ENCODE data around the gene TRMO. TPM values are rescaled to one million over a fixed set of nuclear protein-coding genes. Genes with fewer than 3 reads are reported as not detected.
"Not testable (repeated sequence)": the region's sequence is repeated elsewhere in the genome, so short reads cannot be mapped to it uniquely, and the experiment has no call there.

Gene TRMO
- total and polyA plus RNA-seq, 8 donors = 5.1 to 9.4 (median 6.5) TPM

GRCh38 chr9:97959585-97959984, 37.3 kb upstream of the TRMO start:
- H3K27me3 ChIP-seq = no peaks in the 10 kb centered on the region
- ATAC-seq = no peak
- no peak for TF ChIP-seq CTCF (IDR thresholded peaks at IDR 0.05)
- H3K9me3 ChIP-seq = no peaks in the 10 kb centered on the region
- DNase-seq = no peak
- FAIRE-seq = no peak
- H3K4me1 ChIP-seq = no peaks in the 10 kb centered on the region
- H3K27ac ChIP-seq = no peak overlapping the region
- intact Hi-C loops (cut with DNase I) = no loop called here
- H3K36me3 ChIP-seq = no peaks in the 10 kb centered on the region
- no peak overlapping the region for H3K4me3 ChIP-seq

GRCh38 chr9:97958812-97959511, 36.7 kb upstream of the TRMO start:
- H3K36me3 ChIP-seq = no peaks in the 10 kb centered on the region
- no peak for FAIRE-seq
- intact Hi-C loops (cut with DNase I) = no loop called here
- 66 to 69% methylated on average over 5 of the region's 5 CpGs for WGBS, 2 donors
- H3K4me3 ChIP-seq = no peak overlapping the region
- no peaks in the 10 kb centered on the region for H3K4me1 ChIP-seq
- DNase-seq = no peak
- no peak for TF ChIP-seq CTCF (IDR thresholded peaks at IDR 0.05)
- no peaks in the 10 kb centered on the region for H3K27me3 ChIP-seq
- H3K27ac ChIP-seq = no peak overlapping the region
- H3K9me3 ChIP-seq = no peaks in the 10 kb centered on the region
- no peak for ATAC-seq

DNA sequence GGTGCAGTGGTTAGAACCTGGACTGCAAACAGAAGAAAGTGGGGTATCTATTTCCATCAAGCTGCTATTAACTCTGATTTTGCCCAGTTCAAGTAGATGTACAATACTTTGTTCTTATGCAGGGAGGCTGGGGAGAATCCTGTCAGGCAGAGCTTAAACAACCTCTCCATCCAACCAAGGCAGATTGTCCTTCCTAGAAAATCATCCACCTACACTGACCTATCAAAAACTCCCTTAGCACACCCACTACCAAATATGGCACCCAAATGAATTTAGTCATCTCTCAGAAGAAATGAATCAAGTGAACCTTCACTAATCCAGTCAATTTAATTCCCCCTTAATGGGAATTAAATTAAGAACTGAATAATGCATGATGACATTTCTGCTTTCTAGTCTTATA, 34.0 kb upstream of the TRMO start:
- Histone ChIP-seq H3K9me3 (no peaks in the 10 kb centered on the region), H3K36me3 (no peaks in the 10 kb centered on the region), H3K4me1 (no peaks in the 10 kb centered on the region), H3K4me3 (no peak overlapping the region), H3K27ac (no peak overlapping the region), H3K27me3 (no peaks in the 10 kb centered on the region)
- intact Hi-C loops (cut with DNase I) = no loop called here
- no peak for TF ChIP-seq CTCF (IDR thresholded peaks at IDR 0.05)
- DNase-seq = no peak
- ATAC-seq = no peak
- FAIRE-seq = no peak

GRCh38 chr9:97954550-97954989, 32.3 kb upstream of the TRMO start:
- H3K9me3 ChIP-seq = no peaks in the 10 kb centered on the region
- DNase-seq (peak in 4 of 6 donors; percentile 27 to 56 (median 32)), FAIRE-seq (no peak), ATAC-seq (peak; percentile 77 to 94 (median 92))
- H3K27me3 ChIP-seq = no peaks in the 10 kb centered on the region
- no peak overlapping the region for H3K4me3 ChIP-seq
- H3K4me1 ChIP-seq = no peaks in the 10 kb centered on the region
- intact Hi-C loops (cut with DNase I) = no loop called here
- H3K27ac ChIP-seq = no peak overlapping the region
- H3K36me3 ChIP-seq = no peaks in the 10 kb centered on the region
- TF ChIP-seq CTCF (IDR thresholded peaks at IDR 0.05) = peak in 3 of 4 donors; percentile 47 to 57 (median 56)

- WGBS, 2 donors = 78 to 91% methylated on average over 5 of the region's 5 CpGs
Measured at GRCh38 chr9:97950873-97951272, 28.6 kb upstream of the TRMO start.

DNA sequence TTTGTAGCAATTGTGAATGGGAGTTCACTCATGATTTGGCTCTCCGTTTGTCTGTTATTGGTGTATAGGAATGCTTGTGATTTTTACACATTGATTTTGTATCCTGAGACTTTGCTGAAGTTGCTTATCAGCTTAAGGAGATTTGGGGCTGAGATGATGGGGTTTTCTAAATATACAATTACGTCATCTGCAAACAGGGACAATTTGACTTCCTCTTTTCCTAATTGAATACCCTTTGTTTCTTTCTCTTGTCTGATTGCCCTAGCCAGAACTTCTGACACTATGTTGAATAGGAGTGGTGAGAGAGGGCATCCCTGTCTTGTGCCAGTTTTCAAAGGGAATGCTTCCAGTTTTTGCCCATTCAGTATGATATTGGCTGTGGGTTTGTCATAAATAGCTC, 24.8 kb upstream of the TRMO start:
- DNase-seq; ATAC-seq; H3K4me1 ChIP-seq; H3K27me3 ChIP-seq; H3K4me3 ChIP-seq; H3K9me3 ChIP-seq; H3K36me3 ChIP-seq; intact Hi-C loops (cut with DNase I); H3K27ac ChIP-seq; FAIRE-seq: not testable (repeated sequence)
- WGBS, 2 donors = 34 to 38% methylated on average over 1 to 2 of the region's 2 CpGs

More at GRCh38 chr9:97950873-97951272, 28.6 kb upstream of the TRMO start:
- FAIRE-seq; DNase-seq; intact Hi-C loops (cut with DNase I); H3K27me3 ChIP-seq; H3K9me3 ChIP-seq; H3K4me1 ChIP-seq; H3K4me3 ChIP-seq; H3K36me3 ChIP-seq; ATAC-seq; H3K27ac ChIP-seq: not testable (repeated sequence)

DNA sequence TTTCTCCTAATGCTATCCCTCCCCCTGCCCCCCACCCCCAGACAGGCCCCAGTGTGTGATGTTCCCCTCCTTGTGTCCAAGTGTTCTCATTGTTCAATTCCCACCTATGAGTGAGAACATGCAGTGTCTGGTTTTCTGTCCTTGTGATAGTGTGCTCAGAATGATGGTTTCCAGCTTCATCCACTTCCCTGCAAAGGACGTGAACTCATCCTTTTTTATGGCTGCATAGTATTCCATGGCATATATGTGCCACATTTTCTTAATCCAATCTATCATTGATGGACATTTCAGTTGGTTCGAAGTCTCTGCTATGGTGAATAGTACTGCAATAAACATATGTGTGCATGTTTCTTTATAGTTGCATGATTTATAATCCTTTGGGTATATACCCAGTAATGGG, 23.2 kb upstream of the TRMO start:
- H3K36me3 ChIP-seq; H3K27ac ChIP-seq; H3K27me3 ChIP-seq; intact Hi-C loops (cut with DNase I); H3K4me1 ChIP-seq; H3K9me3 ChIP-seq; DNase-seq; ATAC-seq; H3K4me3 ChIP-seq; FAIRE-seq: not testable (repeated sequence)
- 63 to 77% methylated on average over 2 of the region's 2 CpGs for WGBS, 2 donors
